Neutrophil (primary cell): ENCODE measurements around the gene CREB5.

ENCODE experiments used
- H3K27ac ChIP-seq: fragments of 200-600 bp; sonication (generic); 2 replicates; pipeline ENCODE4 v1.5.1; 2016; ENCODE audit warnings: mild to moderate bottlenecking, moderate library complexity
- H3K27me3 ChIP-seq: fragments of 200-600 bp; sonication (generic); 2 replicates; pipeline ENCODE4 v1.6.0; 2016; ENCODE audit warnings: mild to moderate bottlenecking
- H3K36me3 ChIP-seq: fragments of 200-600 bp; sonication (generic); 2 replicates; pipeline ENCODE4 v1.5.1; 2017
- H3K4me1 ChIP-seq, 2 experiments: fragments of 200-600 bp in 1 of 2; sonication (generic) in 1 of 2; 1 replicate in 1 of 2; 2 replicates in 1 of 2; pipeline versions ENCODE4 v1.5.1 to v1.6.1; 2013 to 2016; ENCODE audit warnings: low read depth in 1 of 2, low read length in 1 of 2, mild to moderate bottlenecking in 1 of 2, moderate library complexity in 1 of 2; ENCODE audit not compliant: control insufficient read depth in 1 of 2, insufficient read depth in 1 of 2
- H3K4me3 ChIP-seq, 2 experiments: fragments of 200-600 bp in 1 of 2; sonication (generic) in 1 of 2; 1 replicate in 1 of 2; 2 replicates in 1 of 2; pipeline ENCODE4 v1.5.1; 2013 to 2016; ENCODE audit warnings: low read depth in 1 of 2, low read length in 1 of 2, mild to moderate bottlenecking in 1 of 2, moderate library complexity in 1 of 2
- H3K9me3 ChIP-seq: fragments of 200-600 bp; sonication (generic); 2 replicates; pipeline ENCODE4 v1.5.1; 2016
- CTCF ChIP-seq: fragments of 200-600 bp; sonication (generic); IDR thresholded peaks from 2 replicates; pipeline ENCODE4 v1.5.1; 2016; ENCODE audit warnings: antibody characterized with exemption

CREB5 gene

GRCh38 chr7:28373990-28374389 lies 38.3 kb upstream of the CREB5 start:
- no peak for TF ChIP-seq CTCF
- Histone ChIP-seq H3K27me3 (no peaks in the 10 kb centered on the region), H3K4me3 (no peak overlapping the region), H3K9me3 (no peaks in the 10 kb centered on the region), H3K4me1 (no peaks in the 10 kb centered on the region), H3K27ac (no peak overlapping the region), H3K36me3 (no peaks in the 10 kb centered on the region)

DNA sequence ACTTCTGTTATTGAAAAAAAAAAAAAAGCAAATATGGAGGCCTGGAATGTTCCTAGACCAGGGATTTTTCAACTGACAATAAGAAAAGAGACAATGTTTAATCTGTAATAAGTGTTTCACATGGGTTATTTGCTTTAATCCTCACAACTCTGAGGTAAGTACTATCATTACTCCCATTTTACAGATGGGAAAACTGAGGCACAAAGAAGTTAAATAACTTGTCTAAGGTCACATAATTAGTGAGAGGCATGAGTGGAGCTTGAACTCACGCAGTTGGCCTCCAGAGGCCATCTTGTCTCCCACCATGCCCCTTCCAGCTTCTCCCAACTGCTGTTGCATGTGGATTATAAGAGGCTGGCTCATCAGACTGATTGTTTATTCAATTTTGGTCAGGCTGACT lies 36.6 kb upstream of the CREB5 start:
- TF ChIP-seq CTCF, result no peak
- no peak overlapping the region for H3K4me3 ChIP-seq
- H3K9me3 ChIP-seq, result no peaks in the 10 kb centered on the region
- H3K36me3 ChIP-seq, result no peaks in the 10 kb centered on the region
- H3K27ac ChIP-seq, result no peak overlapping the region
- no peaks in the 10 kb centered on the region for H3K4me1 ChIP-seq
- H3K27me3 ChIP-seq, result peaks cover 7% of the 10 kb centered on the region

GRCh38 chr7:28376634-28377033 lies 35.7 kb upstream of the CREB5 start:
- Histone ChIP-seq H3K4me3 (no peak overlapping the region), H3K36me3 (no peaks in the 10 kb centered on the region), H3K4me1 (no peaks in the 10 kb centered on the region), H3K9me3 (no peaks in the 10 kb centered on the region), H3K27ac (no peak overlapping the region), H3K27me3 (peaks cover 8% of the 10 kb centered on the region)
- no peak for TF ChIP-seq CTCF

- Histone ChIP-seq H3K36me3 (no peaks in the 10 kb centered on the region), H3K27ac (no peak overlapping the region), H3K4me3 (no peak overlapping the region), H3K27me3 (peaks cover 18% of the 10 kb centered on the region), H3K4me1 (no peaks in the 10 kb centered on the region), H3K9me3 (no peaks in the 10 kb centered on the region)
- no peak for TF ChIP-seq CTCF
These were observed 33.7 kb upstream of the CREB5 start for GRCh38 chr7:28378574-28379149.

GRCh38 chr7:28381466-28381865 lies 30.9 kb upstream of the CREB5 start:
- Histone ChIP-seq H3K9me3 (no peaks in the 10 kb centered on the region), H3K27me3 (peaks cover 21% of the 10 kb centered on the region), H3K27ac (no peak overlapping the region), H3K36me3 (no peaks in the 10 kb centered on the region), H3K4me3 (no peak overlapping the region), H3K4me1 (no peaks in the 10 kb centered on the region)
- no peak for TF ChIP-seq CTCF

DNA sequence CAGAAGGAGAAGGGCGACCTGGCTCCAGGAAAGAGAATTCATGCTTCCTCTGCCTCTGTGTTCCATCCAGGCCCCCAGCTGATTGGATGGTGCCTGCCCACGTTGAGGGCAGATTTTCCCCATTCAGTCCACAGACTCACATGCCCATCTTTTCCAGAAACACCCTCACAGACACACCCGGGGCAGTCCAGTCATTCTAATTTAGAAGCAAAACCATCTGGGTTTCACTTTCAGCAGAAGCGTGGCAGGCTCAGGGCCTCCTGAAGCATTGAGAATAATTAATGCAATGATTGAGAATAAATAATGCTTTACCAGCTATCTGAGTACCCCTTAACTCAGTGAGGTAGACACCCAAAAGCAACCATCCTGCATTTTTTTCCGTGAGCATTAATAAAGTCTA lies 30.2 kb upstream of the CREB5 start:
- no peaks in the 10 kb centered on the region for H3K4me1 ChIP-seq
- no peaks in the 10 kb centered on the region for H3K9me3 ChIP-seq
- peaks cover 21% of the 10 kb centered on the region for H3K27me3 ChIP-seq
- H3K36me3 ChIP-seq, result no peaks in the 10 kb centered on the region
- H3K27ac ChIP-seq, result no peak overlapping the region
- no peak for TF ChIP-seq CTCF
- no peak overlapping the region for H3K4me3 ChIP-seq
